ENCODE results near the gene CDRT15L2.
"Not testable (repeated sequence)": the region's sequence is repeated elsewhere in the genome, so short reads cannot be mapped to it uniquely, and the experiment has no call there.

DNA sequence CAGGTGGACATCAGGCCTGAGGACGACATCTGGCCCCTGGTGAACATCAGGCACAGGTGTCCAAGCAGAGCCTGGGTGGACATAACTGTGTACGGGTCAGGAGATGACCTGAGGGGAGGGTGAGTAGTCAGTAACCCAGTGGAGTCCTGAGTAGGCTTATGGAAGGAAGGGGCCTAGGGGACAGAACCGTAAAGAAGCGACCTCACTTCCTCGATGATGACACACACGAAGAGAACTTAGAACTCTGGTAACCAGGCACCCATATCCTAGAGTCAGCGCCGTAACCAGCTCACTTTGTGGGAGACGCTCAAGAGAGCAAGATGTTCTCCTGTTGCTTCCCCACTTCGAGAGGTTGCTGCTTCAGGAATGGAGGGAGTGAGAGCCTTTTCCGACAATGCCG lies at the start of gene CDRT15L2:
- not testable (repeated sequence) for TF ChIP-seq REST (IDR thresholded peaks at IDR 0.05; ENCODE audit: insufficient replicate concordance, low read depth); CTCF (IDR thresholded peaks at IDR 0.05; ENCODE audit: insufficient read depth, low read length)
